Right cardiac atrium (tissue), 5 donors: ENCODE measurements around the gene AKAP13. TPM values are rescaled to one million over a fixed set of nuclear protein-coding genes. Genes with fewer than 3 reads are reported as not detected.

Source experiments
- ATAC-seq, 2 donors: fragments of 200-7000 bp; cut with Tn5 transposase; one replicate each; pipeline versions ENCODE4 v1.8.0 to v1.9.1; 2020; ENCODE audit warnings: moderate library complexity in 2 of 2, mild to moderate bottlenecking in 1 of 2
- DNase-seq, 3 donors: peaks; one replicate each; pipeline ENCODE4 v3.0.0-alpha.2; 2020
- H3K27ac ChIP-seq: one replicate; pipeline ENCODE4 v1.5.1; 2013; ENCODE audit warnings: mild to moderate bottlenecking, low read length, control low read depth, moderate library complexity
- H3K27me3 ChIP-seq: one replicate; pipeline ENCODE4 v1.6.1; 2013; ENCODE audit not compliant: control insufficient read depth, insufficient read depth
- H3K4me1 ChIP-seq: one replicate; pipeline ENCODE4 v1.6.1; 2013; ENCODE audit warnings: low read length; ENCODE audit not compliant: control insufficient read depth, insufficient read depth
- H3K4me3 ChIP-seq: one replicate; pipeline ENCODE4 v1.5.1; 2013; ENCODE audit warnings: low read length, control low read depth
- H3K9me3 ChIP-seq: one replicate; pipeline ENCODE4 v1.6.1; 2013; ENCODE audit warnings: low read length; ENCODE audit not compliant: control insufficient read depth
- WGBS: extraction: QIAGEN DNeasy Blood & Tissue Kit; methylation state at CpG from one replicate; pipeline ENCODE4 v1.1.7; 2013; 5-methylcytosine and 5-hydroxymethylcytosine counted together
- intact Hi-C, 4 donors: fragments of 100-400 bp; cut with DNase I; formaldehyde crosslinking; loops; one replicate each; pipeline versions ENCODE4 v1.11.0 to v1.14.0; 2022 to 2023
- polyA plus RNA-seq: library from polyadenylated mRNA; stranded (reverse); fragments of 200-250 nt; gene quantifications from one replicate; pipeline ENCODE4 v1.2.3, GENCODE V29; 2013
- total RNA-seq, 4 donors: library from RNA; stranded (reverse); fragmentation: NEBNext Ultra II Directional; extraction: Animal tissue kit (Norgen Biotek cat#: 25700); gene quantifications; one replicate each; pipeline ENCODE4 v1.2.1, GENCODE V29; 2021
- donor health status: healthy with polysubstance abuse.
- donor health status: DM: no; HTN: yes; CAD: no.
- donor health status: DM: no; HTN: no; CAD: no.
- donor health status: DM: no; HTN: yes; CAD: no; lungs with severe emphysema.
- donor health status: DM: yes; HTN: yes; CAD: no.

The AKAP13 gene
- total and polyA plus RNA-seq, 5 donors, result 104 to 348 (median 250) TPM

DNA sequence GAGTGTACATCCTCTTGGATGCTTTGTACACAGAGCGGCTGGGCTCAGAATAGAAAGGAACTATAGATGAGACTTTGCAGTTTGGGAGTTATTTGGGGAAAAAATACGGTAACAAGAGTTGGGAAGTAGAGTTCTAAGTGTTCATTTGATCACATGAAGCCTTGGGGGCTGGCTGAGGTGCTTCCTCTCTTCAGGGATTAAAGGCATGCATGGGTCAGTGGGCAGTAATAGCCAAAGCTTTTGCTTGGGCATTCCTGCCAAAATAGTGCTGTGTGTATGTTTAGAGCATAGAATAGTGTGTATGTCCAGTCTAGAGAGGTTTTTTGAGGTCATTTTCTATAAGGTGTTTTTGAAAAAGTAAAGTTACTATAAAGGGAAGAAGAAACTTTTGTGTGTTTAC, 12.8 kb downstream of the AKAP13 start:
- no peak for DNase-seq
- Histone ChIP-seq H3K27me3 (no peaks in the 10 kb centered on the region), H3K4me3 (no peak overlapping the region), H3K27ac (no peak overlapping the region), H3K9me3 (no peaks in the 10 kb centered on the region), H3K4me1 (peaks cover 13% of the 10 kb centered on the region)
- WGBS, result 84% methylated on average over 2 of the region's 2 CpGs
- no peak for ATAC-seq
- intact Hi-C loops, result no loop called here

DNA sequence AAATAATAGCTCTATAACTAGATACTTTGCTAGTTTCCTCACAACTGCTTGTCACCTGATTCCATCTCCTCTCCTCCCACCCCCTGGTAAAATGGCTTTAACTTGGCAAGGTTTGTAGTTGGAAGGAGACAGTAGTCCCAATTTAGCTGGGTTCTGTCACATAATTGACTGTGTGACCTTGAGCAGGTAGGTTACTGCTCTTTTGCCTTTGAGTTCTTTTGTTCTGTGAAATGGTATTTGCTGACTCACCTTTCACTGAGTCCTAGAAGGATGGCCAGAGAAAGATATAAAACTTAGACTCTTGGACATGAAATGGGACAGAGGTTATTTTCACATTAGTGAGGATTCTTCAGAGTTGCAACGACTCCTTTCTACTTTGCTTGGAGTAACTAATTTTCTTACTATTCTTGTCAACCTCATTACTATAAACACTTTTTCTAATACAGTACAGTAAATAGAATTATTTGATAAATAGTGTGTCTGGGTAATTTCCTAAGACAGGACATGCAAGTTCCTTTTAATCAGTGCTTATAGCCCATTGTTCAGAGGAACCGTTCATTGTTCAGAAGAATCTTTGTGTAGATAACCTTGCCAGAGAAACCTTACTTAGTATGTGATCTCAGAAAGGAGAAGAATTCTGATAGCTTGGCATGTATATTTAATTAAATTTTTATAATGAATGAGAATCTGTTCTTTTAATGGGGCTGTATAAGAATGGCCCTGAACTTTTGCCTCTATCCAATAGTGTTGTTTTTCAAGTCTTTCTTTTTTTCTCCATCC, 14.3 kb downstream of the AKAP13 start:
- H3K27ac ChIP-seq, result no peak overlapping the region
- peaks cover 8% of the 10 kb centered on the region for H3K4me1 ChIP-seq
- H3K9me3 ChIP-seq, result no peaks in the 10 kb centered on the region
- H3K27me3 ChIP-seq, result no peaks in the 10 kb centered on the region
- DNase-seq, result no peak
- 34% methylated on average over 2 of the region's 2 CpGs for WGBS
- no peak overlapping the region for H3K4me3 ChIP-seq
- intact Hi-C loops, result no loop called here
- peak in 1 of 2 donors; percentile 20 for ATAC-seq

GRCh38 chr15:85396554-85396953, 16.2 kb downstream of the AKAP13 start:
- ATAC-seq (no peak), DNase-seq (no peak)
- no peaks in the 10 kb centered on the region for H3K9me3 ChIP-seq
- H3K4me3 ChIP-seq, result no peak overlapping the region
- peaks cover 4% of the 10 kb centered on the region for H3K4me1 ChIP-seq
- H3K27ac ChIP-seq, result no peak overlapping the region
- intact Hi-C loops, result no loop called here
- 60% methylated on average over 3 of the region's 3 CpGs for WGBS
- no peaks in the 10 kb centered on the region for H3K27me3 ChIP-seq

GRCh38 chr15:85397151-85397550, 16.7 kb downstream of the AKAP13 start:
- no peaks in the 10 kb centered on the region for H3K9me3 ChIP-seq
- ATAC-seq (no peak), DNase-seq (no peak)
- no peak overlapping the region for H3K27ac ChIP-seq
- peaks cover 4% of the 10 kb centered on the region for H3K4me1 ChIP-seq
- 61% methylated on average over 3 of the region's 3 CpGs for WGBS
- intact Hi-C loops, result no loop called here
- H3K4me3 ChIP-seq, result no peak overlapping the region
- no peaks in the 10 kb centered on the region for H3K27me3 ChIP-seq

DNA sequence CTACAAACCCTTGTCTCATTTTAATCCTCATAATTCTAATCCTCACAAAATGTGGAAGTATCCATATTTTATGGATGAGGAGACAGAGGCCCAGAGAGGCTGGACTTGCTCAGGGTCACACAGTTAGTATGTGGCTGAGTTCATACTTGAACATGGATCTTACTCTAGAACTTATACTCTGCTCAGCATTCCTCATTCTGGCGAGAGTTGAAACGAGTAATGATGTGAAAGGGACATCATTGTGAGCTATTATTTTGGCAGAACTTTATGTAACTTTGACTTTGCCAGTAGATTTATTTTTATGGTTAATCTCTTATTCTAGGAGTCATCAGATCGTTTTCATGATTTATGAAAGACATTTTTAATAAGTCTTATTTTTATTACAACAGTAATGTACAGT, 17.5 kb downstream of the AKAP13 start:
- Histone ChIP-seq H3K27me3 (no peaks in the 10 kb centered on the region), H3K4me3 (no peak overlapping the region), H3K9me3 (no peaks in the 10 kb centered on the region), H3K27ac (no peak overlapping the region), H3K4me1 (peaks cover 2% of the 10 kb centered on the region)
- ATAC-seq (peak in 1 of 2 donors; percentile 42), DNase-seq (no peak)
- intact Hi-C loops, result no loop called here
- 63% methylated on average over 3 of the region's 3 CpGs for WGBS

- H3K27me3 ChIP-seq, result no peaks in the 10 kb centered on the region
- H3K4me3 ChIP-seq, result no peak overlapping the region
- intact Hi-C loops, result no loop called here
- no peak for ATAC-seq
- peaks cover 5% of the 10 kb centered on the region for H3K4me1 ChIP-seq
- H3K27ac ChIP-seq, result no peak overlapping the region
- 90% methylated on average over 2 of the region's 2 CpGs for WGBS
- no peaks in the 10 kb centered on the region for H3K9me3 ChIP-seq
- DNase-seq, result no peak
Observed at GRCh38 chr15:85398822-85399221, 18.4 kb downstream of the AKAP13 start.

GRCh38 chr15:85399627-85400026, 19.2 kb downstream of the AKAP13 start:
- no peaks in the 10 kb centered on the region for H3K27me3 ChIP-seq
- no peak for ATAC-seq
- no peak overlapping the region for H3K27ac ChIP-seq
- no peak overlapping the region for H3K4me3 ChIP-seq
- peaks cover 5% of the 10 kb centered on the region for H3K4me1 ChIP-seq
- 74% methylated on average over 5 of the region's 5 CpGs for WGBS
- no peaks in the 10 kb centered on the region for H3K9me3 ChIP-seq
- no peak for DNase-seq
- intact Hi-C loops, result no loop called here

- intact Hi-C loops, result no loop called here
- DNase-seq (no peak), ATAC-seq (no peak)
- peaks cover 6% of the 10 kb centered on the region for H3K4me1 ChIP-seq
- no peak overlapping the region for H3K4me3 ChIP-seq
- H3K9me3 ChIP-seq, result no peaks in the 10 kb centered on the region
- H3K27ac ChIP-seq, result no peak overlapping the region
- no peaks in the 10 kb centered on the region for H3K27me3 ChIP-seq
- WGBS, result 98% methylated on average over 3 of the region's 3 CpGs
Observed at GRCh38 chr15:85400606-85401005, 20.2 kb downstream of the AKAP13 start.

- DNase-seq (no peak), ATAC-seq (no peak)
- Histone ChIP-seq H3K4me3 (no peak overlapping the region), H3K4me1 (peaks cover 8% of the 10 kb centered on the region), H3K27ac (no peak overlapping the region), H3K27me3 (no peaks in the 10 kb centered on the region), H3K9me3 (no peaks in the 10 kb centered on the region)
- intact Hi-C loops, result no loop called here
- WGBS, result 85% methylated on average over 4 of the region's 4 CpGs
Observed at GRCh38 chr15:85401108-85401774, 20.8 kb downstream of the AKAP13 start.

DNA sequence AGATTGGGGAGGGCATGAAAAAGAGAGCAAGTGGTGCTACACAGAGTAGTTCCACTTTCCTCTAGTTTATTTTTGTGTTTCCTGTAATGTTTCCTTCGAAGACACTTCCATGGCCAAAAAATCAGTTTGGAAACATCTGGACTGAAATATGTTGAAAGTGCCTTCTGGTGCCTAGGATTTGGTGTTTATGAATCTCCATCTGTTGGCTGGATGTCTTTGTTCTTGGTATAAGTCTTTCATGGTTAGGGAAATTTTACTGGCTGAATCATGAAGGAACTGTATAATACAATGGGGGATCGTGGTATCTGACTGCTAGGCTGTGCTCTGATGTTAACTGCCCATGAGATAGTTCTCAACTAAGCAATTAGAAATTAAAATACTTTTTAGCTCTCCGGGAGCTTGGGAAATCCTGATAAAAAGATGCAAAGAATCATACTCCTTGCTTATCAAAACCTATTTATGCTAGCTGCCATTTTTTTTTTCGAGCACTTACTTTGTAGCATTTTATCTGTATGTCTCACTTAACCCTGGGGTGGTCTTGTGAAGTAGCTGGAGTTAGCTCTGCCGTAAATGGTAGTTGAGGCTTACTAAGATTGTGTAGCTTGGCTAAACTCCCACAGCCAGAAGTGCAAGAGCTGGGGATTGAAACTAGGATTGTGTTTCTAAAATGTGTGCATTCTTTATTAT, 21.9 kb downstream of the AKAP13 start:
- Histone ChIP-seq H3K4me3 (no peak overlapping the region), H3K4me1 (peaks cover 9% of the 10 kb centered on the region), H3K27ac (no peak overlapping the region), H3K27me3 (no peaks in the 10 kb centered on the region), H3K9me3 (no peaks in the 10 kb centered on the region)
- intact Hi-C loops, result no loop called here
- DNase-seq (no peak), ATAC-seq (peak in 1 of 2 donors; percentile 27)
- WGBS, result 35% methylated on average over 5 of the region's 5 CpGs

- peak; percentile 57 to 64 for ATAC-seq
- Histone ChIP-seq H3K9me3 (no peaks in the 10 kb centered on the region), H3K27me3 (no peaks in the 10 kb centered on the region), H3K4me3 (no peak overlapping the region), H3K27ac (no peak overlapping the region), H3K4me1 (peaks cover 14% of the 10 kb centered on the region)
- intact Hi-C loops, result no loop called here
- WGBS, result 74% methylated on average over 5 of the region's 5 CpGs
- DNase-seq, result no peak
Observed at GRCh38 chr15:85403745-85404144, 23.3 kb downstream of the AKAP13 start.
